ENCODE results near the gene NR2F2.

The NR2F2 gene

DNA sequence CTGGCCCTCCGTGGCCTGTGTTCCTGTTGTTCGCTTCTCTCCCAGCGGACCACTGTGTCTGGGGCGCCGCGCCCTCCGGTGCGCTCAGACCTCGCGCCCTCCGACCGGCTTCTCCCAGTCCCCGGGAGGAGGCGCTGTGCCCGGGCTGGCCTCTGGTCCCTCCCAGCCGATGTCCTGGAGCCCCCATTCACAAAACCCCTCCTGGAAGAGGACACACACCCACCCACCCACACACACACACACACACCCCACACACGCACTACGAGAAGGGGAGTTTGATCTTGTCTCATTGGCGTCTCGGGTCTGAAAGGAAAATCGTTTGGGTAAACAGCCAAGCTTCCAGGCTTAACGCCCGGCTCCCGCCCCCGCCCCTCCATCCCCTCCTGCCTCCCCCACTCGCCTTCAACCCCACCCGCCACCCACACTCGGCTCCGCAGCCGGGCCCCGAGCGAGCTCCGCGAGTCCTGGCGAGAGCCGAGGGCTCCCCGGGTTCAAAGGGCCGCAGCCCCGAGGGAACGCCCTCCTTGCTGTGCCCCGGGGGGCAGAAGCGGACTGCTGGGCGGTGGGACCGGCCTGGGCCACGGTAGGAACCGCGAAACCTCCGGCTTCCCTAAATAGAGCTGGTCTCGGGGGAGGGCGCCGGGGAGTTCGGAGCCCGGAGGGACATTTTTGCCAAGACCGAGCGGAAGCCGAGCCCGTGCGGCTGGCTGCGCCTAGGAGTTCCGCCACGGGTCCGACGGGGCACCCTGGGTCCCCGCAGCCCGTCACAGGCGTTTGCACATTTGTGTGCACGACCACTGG is 23.6 kb downstream of the NR2F2 start:
- DNase-seq (ENCODE audit: low spot score): peak; percentile 75

DNA sequence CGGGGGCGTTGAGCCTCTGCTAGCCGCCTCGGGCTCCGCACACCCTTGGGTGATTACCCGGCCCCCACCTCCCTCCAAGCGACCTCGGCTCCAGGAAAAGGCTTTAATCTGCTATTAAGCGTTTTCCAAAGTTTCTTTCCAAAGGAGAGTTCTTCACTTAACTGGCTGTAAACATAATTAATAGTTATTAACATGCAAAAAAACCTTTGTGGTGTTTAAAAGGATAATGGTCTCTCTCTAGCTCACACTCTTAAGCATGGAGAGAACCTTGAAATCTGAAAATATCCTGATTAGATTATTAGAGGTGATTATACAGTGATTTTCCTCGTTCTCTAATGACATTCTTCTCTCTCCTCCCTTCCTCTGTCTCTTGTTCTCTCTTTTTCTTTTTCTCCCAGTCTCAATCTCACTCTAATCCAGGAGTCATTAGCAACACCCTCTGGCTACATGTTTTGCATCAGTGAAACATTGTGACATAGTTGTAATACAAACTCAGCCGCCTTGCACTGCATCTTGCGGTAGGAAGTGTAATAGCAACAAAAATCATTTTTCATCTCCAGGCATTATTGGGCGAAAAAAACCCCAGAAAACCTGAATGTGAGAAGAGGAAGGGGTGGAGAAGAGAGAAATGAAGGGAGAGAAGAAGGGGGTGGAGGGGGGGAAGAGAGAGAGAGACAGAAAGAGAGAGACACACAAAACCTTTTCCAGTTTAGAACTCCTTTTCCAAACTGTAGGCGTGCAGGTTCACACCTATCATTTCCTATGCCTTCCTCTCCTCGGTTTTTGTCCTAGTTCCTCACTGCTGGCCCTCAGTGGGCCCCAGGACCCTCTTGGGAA is 24.4 kb downstream of the NR2F2 start:
- DNase-seq (ENCODE audit: low spot score): peak; percentile 82

GRCh38 chr15:96355568-96356187 is 25.2 kb downstream of the NR2F2 start:
- DNase-seq (ENCODE audit: low spot score): no peak

DNA sequence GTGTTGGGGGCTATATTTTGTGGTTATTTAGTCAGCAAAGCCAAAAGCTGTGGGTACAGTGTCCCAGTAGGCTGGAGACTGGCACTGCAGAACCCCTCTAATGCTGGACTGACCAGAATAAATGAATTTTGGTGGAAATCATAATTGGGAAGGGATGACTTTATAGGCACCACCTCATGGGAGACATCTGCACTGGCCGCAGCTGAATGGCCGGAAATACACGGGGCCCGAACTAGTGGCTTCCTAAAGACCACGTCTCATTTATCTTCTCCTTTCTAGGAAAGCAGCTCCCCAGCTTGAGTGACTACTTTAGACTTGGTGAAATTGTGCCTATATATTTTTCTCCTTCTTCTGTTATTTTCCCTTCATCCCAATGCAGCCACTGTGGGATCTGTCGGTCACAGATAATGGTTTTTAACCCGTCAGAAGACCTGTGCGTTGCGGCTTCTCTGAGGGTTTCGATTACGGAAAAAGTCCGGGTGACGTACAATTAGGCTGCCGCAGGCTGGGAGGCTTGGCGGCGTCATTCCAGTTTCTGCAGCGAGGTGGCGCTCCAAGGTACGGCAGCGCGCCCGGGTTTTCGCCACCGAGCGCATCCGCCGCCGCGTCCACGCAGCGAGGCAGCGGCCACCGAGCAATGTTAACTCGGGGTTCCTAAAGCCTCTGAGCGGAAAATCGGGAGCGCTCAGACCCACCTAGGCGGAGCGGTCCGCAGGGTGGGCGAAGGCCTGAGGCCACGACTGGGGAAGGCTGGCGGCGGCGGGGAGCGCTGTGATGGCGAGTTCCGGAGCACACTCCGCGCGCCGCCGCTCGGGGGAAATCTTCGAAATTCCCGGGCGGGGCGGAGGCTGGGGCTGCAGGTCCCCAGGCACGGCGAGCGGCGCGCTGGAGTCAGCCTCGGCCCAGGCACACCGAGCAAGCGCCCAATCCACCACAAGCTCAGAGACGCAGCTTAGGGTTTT is 26.3 kb downstream of the NR2F2 start:
- peak; percentile 91 for DNase-seq (ENCODE audit: low spot score)

DNA sequence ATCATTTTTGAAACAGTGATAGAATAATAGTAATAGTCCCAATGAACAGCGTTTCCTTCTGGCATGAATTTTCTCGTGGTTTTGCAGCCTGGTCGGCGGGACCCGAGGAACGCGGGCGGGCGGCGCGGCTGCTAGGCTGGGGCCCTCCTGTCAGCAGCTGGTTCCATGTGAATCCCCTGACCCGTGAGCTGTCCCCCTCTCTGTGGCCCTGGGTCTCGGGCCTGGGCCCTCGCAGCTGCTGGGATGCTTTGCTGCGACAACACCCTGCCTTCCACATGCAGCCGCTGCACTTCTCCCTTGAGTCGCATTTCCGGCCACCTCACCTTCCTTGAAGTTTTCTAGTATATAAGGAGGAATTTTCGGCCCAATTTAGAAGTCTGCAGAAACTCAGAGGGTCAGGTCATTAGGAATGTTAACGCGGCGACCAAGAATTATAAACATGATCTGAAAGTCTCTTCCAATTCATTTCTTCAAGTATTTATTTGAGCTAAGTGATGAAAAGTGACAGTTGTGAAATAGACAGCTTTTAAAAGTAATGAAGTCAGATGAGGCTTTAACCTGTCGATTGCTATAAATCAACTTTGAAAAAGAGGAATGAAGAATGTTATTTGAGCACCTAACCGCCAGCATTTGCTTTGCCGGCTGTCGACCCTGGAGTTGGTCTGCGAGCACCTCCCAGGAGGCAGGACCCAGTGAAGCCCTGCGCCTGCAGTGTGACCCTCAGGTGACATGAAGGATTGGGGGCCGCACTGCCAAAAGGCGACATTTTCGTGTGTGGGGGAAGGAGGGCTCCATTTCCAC is 27.7 kb downstream of the NR2F2 start:
- no peak for DNase-seq (ENCODE audit: low spot score)

DNA sequence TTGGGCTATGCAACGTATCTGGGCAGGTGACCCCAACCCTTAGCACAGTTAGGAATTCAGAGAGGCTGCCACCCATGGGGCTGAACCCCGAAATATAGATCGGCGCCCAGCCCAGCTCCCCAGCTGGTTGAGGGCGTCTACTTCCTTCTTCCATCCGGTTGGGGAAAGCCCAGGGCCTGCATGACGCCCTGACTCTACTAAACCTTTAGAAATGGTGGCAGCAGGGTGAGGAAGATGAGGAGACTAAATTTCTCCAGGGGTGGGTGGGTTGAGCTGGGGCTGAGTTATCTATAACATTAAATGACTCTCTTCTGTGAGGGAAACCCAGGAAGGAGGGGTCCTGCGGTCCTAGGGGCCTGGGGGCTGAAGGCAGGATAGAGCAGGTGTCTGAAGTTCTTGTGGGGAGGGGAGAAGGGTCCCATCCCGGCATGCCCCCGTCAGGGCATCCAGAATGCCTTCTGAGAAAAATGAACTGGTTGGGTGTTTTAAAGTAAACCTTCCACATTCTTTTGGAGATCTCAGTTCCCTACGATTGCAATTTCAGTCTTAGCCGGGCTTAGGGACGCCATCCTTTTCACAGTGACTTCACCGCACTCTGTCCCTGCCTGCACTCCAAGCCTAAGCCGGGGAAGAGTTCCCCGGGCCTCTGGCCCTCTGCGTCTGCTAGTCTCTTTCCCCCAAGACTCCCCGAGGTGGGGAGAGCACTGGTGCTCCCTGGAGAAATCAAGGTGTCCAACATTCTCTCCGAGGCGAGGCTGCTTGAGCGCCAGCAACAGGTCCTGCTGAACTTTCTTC is 28.5 kb downstream of the NR2F2 start:
- DNase-seq (ENCODE audit: low spot score): no peak

DNA sequence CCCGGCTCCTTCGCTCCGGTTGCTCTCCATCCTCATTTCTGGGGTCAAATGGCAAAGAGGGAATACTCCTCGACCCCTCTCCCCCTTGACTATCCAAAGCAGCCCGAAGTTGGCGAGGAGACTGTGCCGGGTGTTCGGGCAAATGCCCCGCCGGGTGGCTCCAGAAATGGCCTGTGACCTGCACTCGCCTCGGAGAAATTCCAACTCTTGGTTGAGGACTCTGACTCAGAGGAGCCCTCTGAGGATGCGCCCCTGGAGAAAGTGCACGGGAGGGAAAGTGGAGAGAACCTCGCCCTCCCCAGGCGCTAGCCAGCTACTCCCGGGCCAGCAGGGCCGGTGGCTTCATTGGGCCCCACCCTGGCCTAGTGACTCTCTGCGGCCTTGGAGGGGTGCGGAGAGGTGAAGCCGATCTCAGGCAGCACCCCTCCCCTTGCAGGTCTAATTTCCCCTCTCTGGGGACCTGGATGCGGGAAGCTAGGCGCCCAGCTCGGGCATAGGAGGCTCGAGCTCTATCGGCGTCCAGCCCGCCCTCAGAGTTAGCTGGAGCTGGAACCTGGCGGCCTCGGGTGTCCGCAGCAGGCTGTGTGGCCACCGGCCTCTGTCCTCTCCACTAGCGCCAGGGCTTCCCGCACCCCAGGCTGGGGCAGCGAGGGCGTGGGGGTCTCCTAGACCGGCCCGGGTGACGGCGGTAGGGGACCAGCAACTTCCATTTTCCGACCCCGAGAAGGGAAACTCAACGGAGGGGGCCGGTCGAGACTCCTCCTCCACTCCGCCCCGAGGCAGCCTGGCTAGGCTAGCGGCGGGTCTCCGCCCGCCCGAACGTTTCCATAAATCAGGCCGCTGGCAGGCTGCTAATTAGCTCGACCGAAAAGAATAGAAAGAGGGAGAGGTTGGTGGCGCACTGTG is 29.4 kb downstream of the NR2F2 start:
- no peak for DNase-seq (ENCODE audit: low spot score)

- no peak for DNase-seq (ENCODE audit: low spot score)
Observed at GRCh38 chr15:96360581-96361308, 30.2 kb downstream of the NR2F2 start.

DNA sequence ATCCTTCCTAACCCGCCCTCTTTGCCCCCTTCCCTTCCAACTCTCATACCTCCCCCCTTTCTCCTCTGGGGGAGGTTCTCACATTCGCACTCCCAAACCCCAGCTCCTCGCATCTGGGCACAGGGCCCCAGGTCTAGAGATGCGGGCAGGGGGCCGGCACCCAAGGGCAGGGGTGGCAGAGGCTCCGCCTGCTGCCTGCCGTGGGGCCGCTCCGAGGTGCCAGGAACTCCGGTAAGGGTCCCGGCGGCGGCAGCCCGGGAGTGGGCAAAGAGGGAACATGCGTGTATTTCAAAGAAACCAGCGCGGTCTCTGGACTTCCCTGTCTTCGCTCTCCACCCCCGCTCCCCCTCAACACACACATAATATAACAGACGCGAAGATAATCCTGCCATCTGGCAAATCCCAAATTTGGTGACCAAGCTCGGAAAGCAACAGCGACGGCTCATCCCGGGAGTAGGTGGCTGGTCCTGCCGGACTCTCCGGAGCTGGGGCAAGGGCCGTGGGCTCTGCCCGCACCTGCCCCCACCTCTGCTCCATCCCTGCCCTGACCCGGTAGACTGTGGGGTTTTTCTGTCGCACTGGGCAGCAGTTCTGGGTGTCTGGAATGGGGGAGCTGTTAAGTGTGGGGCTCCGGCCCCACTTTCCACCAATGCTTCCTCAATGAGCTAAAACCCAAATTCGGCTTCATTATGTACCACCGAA is 31.0 kb downstream of the NR2F2 start:
- DNase-seq (ENCODE audit: low spot score): no peak

DNA sequence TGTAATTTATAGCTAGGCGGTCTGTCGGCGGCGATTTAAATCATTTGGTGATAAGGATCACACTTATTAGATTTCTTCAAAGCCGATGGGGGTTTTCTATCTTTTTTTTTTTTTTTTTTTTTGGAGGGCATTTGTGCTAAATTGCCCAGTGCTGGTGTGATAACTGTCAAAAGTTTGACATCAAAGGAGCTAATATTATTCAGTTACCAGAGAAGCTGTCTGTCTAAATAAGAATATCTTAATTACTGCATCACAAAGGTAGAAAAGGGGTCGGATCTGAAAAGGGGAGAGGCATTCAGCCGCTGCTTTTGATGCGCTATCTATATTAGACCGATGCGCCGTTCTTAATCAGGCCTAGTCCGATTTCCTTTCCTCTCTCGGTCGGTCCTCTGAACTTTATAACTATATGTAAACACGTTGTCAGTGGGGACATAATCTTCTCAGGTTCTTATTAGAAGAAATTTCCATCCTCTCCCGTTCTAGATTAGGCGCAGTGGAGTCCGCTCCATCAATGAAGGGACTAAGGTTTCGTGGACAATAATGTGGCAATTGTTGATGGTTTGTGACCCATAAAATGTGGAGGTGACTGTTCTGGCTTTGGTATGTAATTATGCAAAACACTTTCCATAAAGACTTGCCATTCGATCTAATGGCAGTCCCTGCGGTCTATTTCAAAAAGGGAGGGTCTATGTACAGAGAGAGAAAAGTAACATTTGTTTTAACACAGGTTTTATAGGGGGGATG is 31.7 kb downstream of the NR2F2 start:
- DNase-seq (ENCODE audit: low spot score): no peak

GRCh38 chr15:96362755-96363651 is 32.5 kb downstream of the NR2F2 start:
- DNase-seq (ENCODE audit: low spot score): no peak

- no peak for DNase-seq (ENCODE audit: low spot score)
Observed at GRCh38 chr15:96363707-96364106, 33.2 kb downstream of the NR2F2 start.

DNA sequence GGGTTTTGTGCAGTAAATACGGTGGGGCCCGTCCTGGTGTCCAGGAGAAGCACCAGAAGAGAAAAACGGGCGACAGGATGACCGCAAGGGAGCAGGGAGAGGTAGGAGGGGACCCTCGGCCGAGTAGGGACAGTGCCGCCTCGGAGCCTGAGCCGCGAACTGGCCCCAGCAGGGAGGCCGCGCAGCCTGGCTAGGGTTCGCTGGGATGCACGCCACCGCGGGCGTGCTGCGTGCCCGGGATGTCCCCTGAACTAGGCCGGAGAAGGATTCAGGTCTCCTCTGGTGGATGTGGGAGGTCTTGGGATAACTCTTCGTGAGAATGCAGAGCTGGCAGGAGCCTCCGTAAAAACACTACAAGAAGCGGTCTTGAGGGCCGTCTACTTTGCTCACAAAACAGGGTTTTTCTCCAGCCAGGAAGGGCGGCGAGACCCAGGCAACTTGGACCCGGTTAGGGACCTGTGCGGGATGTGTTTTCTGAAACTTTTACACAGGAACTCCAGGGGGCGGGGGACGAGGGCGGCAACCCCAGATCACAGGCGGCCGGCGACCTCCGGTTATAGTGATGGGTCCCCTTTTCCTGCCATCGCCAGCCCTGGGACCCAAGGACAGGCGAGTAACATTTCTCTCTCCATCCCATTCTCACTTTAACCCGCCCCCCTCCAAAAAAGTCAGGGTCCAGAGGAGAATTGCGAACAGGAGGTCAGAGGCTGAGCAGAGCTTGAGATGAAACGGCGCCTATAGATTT is 35.5 kb downstream of the NR2F2 start:
- no peak for DNase-seq (ENCODE audit: low spot score)

DNA sequence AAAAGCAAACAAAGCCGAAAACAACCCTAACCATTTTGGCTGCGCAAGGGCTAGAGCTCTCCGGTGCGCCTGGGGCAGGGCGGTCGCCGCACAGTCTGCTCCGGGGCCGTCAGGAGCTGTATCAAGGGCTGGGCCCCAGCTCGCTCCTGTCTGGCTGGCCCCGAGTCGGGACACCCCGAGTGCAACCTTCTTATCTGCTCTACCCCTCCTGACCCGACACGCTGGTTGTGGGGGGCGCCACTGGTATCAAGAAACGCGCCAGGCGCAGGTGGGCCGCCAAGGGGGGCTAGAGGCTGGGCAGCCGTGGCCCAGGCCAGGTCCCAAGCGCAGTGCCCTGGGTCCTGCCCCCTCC is 36.0 kb downstream of the NR2F2 start:
- DNase-seq (ENCODE audit: low spot score): no peak
